HEK293 (cell line): ENCODE results near the gene HOXC11.

ENCODE experiments used
- MEIS1 ChIP-seq: sonication (generic); formaldehyde crosslinking; IDR thresholded peaks from 2 replicates; pipeline ENCODE4 v1.8.1; 2022; ENCODE audit warnings: missing genetic modification reagents, mild to moderate bottlenecking, borderline replicate concordance
- PRDM1 ChIP-seq: fragments of 450-650 bp; formaldehyde crosslinking; IDR thresholded peaks from 2 replicates; pipeline ENCODE4; 2016; ENCODE audit warnings: missing biosample characterization, missing genetic modification characterization
- YY1 ChIP-seq: fragments of 450-650 bp; formaldehyde crosslinking; IDR thresholded peaks from 2 replicates; pipeline ENCODE4 v1.5.1; 2018; ENCODE audit warnings: missing biosample characterization, missing genetic modification characterization
- ZNF114 ChIP-seq: fragments of 450-650 bp; formaldehyde crosslinking; IDR thresholded peaks from 2 replicates; pipeline ENCODE4 v1.5.0; 2017; ENCODE audit warnings: missing biosample characterization, missing genetic modification characterization
- ZNF121 ChIP-seq: fragments of 450-650 bp; formaldehyde crosslinking; IDR thresholded peaks from 2 replicates; pipeline ENCODE4 v1.5.1; 2016; ENCODE audit warnings: missing biosample characterization, missing genetic modification characterization
- ZNF19 ChIP-seq: fragments of 450-650 bp; formaldehyde crosslinking; IDR thresholded peaks from 2 replicates; pipeline ENCODE4; 2016; ENCODE audit warnings: missing biosample characterization, missing genetic modification characterization, low read depth
- ZNF404 ChIP-seq: fragments of 450-650 bp; formaldehyde crosslinking; IDR thresholded peaks from 2 replicates; pipeline ENCODE4 v1.5.1; 2017; ENCODE audit warnings: missing biosample characterization, missing genetic modification characterization
- ZNF510 ChIP-seq: fragments of 450-650 bp; formaldehyde crosslinking; IDR thresholded peaks from 2 replicates; pipeline ENCODE4 v1.5.1; 2018; ENCODE audit warnings: mild to moderate bottlenecking, missing genetic modification characterization, missing biosample characterization; ENCODE audit not compliant: insufficient replicate concordance
- ZNF660 ChIP-seq: fragments of 450-650 bp; IDR thresholded peaks from 2 replicates; pipeline ENCODE4 v1.5.1; 2018; ENCODE audit warnings: missing biosample characterization, mild to moderate bottlenecking, missing genetic modification characterization
- TF ChIP-seq, protein P1 (sequence below): fragments of 450-650 bp; IDR thresholded peaks from 2 replicates; pipeline ENCODE4 v1.5.1; 2018; ENCODE audit warnings: missing biosample characterization, mild to moderate bottlenecking, missing genetic modification characterization
- TF ChIP-seq, protein P2 (sequence below): fragments of 450-650 bp; formaldehyde crosslinking; IDR thresholded peaks from 2 replicates; pipeline ENCODE4 v1.5.1; 2016; ENCODE audit warnings: missing biosample characterization, missing genetic modification characterization
- TF ChIP-seq, protein P3 (sequence below): fragments of 450-650 bp; formaldehyde crosslinking; IDR thresholded peaks from 2 replicates; pipeline ENCODE4 v1.5.1; 2016; ENCODE audit warnings: missing biosample characterization, missing genetic modification characterization
- TF ChIP-seq, protein P4 (sequence below): fragments of 450-650 bp; formaldehyde crosslinking; IDR thresholded peaks from 2 replicates; pipeline ENCODE4 v1.5.1; 2016; ENCODE audit warnings: missing biosample characterization, missing genetic modification characterization

DNA sequence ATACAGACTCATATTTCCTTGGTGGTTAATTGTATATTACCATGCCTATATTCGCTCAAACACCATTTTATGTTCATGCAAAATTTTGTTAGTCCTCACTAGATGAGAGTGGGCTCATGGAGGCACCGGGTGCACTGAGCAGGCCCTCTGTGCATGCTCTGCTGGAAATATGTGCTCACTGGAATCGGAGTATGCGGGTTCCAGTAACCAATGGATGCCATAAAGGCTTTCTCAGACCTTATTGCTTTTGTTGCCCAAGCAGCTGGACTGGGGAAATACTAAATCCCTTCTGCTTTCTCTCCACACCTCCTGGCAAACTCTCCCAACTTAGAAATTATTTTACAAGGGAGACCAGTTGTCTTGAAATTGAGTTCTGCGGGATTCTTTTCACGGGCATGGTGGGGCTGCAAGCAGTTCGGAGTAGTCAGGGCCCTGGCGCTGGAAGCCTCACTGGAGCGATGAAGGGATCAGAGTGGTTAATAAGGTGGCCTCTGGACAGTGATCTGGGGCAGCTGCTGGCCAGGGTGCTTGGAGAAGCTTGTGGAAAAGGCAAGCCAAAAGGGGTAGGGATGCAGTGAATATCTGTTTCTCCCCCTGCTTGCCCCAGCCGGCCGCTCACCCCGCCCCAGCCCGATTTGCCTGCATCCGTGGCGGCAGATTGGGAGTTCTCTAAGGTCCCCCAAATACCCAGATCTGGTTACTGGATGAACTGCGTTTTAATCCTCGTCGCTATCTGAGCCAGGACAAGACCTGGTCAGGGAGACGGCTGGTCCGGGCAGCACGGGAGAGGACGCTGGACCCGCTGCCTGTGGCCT, 47.9 kb downstream of the HOXC11 start:
- TF ChIP-seq, protein P1, sequence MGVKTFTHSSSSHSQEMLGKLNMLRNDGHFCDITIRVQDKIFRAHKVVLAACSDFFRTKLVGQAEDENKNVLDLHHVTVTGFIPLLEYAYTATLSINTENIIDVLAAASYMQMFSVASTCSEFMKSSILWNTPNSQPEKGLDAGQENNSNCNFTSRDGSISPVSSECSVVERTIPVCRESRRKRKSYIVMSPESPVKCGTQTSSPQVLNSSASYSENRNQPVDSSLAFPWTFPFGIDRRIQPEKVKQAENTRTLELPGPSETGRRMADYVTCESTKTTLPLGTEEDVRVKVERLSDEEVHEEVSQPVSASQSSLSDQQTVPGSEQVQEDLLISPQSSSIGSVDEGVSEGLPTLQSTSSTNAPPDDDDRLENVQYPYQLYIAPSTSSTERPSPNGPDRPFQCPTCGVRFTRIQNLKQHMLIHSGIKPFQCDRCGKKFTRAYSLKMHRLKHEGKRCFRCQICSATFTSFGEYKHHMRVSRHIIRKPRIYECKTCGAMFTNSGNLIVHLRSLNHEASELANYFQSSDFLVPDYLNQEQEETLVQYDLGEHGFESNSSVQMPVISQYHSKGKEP (tag by site-specific recombination), result no peak
- TF ChIP-seq ZNF19 (tag by site-specific recombination) (no peak), YY1 (tag by site-specific recombination) (no peak), ZNF510 (tag by site-specific recombination) (no peak), MEIS1 (CRISPR knock-in tag) (no peak), PRDM1 (tag by site-specific recombination) (0 out of 2 replicates have a peak, but pooled peaks have one; percentile 41), ZNF404 (no peak), ZNF121 (tag by site-specific recombination) (no peak), ZNF660 (tag by site-specific recombination) (no peak), ZNF114 (no peak)
- TF ChIP-seq, protein P2, sequence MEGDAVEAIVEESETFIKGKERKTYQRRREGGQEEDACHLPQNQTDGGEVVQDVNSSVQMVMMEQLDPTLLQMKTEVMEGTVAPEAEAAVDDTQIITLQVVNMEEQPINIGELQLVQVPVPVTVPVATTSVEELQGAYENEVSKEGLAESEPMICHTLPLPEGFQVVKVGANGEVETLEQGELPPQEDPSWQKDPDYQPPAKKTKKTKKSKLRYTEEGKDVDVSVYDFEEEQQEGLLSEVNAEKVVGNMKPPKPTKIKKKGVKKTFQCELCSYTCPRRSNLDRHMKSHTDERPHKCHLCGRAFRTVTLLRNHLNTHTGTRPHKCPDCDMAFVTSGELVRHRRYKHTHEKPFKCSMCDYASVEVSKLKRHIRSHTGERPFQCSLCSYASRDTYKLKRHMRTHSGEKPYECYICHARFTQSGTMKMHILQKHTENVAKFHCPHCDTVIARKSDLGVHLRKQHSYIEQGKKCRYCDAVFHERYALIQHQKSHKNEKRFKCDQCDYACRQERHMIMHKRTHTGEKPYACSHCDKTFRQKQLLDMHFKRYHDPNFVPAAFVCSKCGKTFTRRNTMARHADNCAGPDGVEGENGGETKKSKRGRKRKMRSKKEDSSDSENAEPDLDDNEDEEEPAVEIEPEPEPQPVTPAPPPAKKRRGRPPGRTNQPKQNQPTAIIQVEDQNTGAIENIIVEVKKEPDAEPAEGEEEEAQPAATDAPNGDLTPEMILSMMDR (tag by site-specific recombination), result no peak
- TF ChIP-seq, protein P3, sequence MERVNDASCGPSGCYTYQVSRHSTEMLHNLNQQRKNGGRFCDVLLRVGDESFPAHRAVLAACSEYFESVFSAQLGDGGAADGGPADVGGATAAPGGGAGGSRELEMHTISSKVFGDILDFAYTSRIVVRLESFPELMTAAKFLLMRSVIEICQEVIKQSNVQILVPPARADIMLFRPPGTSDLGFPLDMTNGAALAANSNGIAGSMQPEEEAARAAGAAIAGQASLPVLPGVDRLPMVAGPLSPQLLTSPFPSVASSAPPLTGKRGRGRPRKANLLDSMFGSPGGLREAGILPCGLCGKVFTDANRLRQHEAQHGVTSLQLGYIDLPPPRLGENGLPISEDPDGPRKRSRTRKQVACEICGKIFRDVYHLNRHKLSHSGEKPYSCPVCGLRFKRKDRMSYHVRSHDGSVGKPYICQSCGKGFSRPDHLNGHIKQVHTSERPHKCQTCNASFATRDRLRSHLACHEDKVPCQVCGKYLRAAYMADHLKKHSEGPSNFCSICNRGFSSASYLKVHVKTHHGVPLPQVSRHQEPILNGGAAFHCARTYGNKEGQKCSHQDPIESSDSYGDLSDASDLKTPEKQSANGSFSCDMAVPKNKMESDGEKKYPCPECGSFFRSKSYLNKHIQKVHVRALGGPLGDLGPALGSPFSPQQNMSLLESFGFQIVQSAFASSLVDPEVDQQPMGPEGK (tag by site-specific recombination), result no peak
- TF ChIP-seq, protein P4, sequence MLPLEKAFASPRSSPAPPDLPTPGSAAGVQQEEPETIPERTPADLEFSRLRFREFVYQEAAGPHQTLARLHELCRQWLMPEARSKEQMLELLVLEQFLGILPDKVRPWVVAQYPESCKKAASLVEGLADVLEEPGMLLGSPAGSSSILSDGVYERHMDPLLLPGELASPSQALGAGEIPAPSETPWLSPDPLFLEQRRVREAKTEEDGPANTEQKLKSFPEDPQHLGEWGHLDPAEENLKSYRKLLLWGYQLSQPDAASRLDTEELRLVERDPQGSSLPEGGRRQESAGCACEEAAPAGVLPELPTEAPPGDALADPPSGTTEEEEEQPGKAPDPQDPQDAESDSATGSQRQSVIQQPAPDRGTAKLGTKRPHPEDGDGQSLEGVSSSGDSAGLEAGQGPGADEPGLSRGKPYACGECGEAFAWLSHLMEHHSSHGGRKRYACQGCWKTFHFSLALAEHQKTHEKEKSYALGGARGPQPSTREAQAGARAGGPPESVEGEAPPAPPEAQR (tag by site-specific recombination), result no peak
